Thoracic aorta (tissue), 2 donors: ENCODE data around the gene ATRAID. TPM values are rescaled to one million over a fixed set of nuclear protein-coding genes. Genes with fewer than 3 reads are reported as not detected.

Experiments
- ATAC-seq: fragments of 150-250 bp; one replicate; pipeline ENCODE4 v1.8.0; 2017; ENCODE audit warnings: low read depth; ENCODE audit not compliant: insufficient number of reproducible peaks, low FRiP score
- DNase-seq: peaks from one replicate; pipeline ENCODE4 v3.0.0-alpha.2; 2020; ENCODE audit warnings: low spot score
- H3K27ac ChIP-seq, 2 donors: fragments of 200-600 bp; sonication (generic); 1 replicate in 1 of 2; 2 replicates in 1 of 2; pipeline ENCODE4 v1.5.1; 2016; ENCODE audit warnings: mild to moderate bottlenecking in 2 of 2, moderate library complexity in 2 of 2
- H3K27me3 ChIP-seq: fragments of 200-600 bp; sonication (generic); replicated peaks from 2 replicates; pipeline ENCODE4 v1.6.0; 2016; ENCODE audit warnings: mild to moderate bottlenecking; ENCODE audit not compliant: insufficient read depth
- H3K36me3 ChIP-seq: fragments of 200-600 bp; sonication (generic); one replicate; pipeline ENCODE4 v1.5.1; 2016
- H3K4me1 ChIP-seq, 2 donors: fragments of 200-600 bp; sonication (generic); 1 replicate in 1 of 2; 2 replicates in 1 of 2; pipeline versions ENCODE4 v1.5.1 to v1.6.0; 2016; ENCODE audit warnings: low read depth in 2 of 2, mild to moderate bottlenecking in 1 of 2; ENCODE audit not compliant: control insufficient read depth in 1 of 2
- H3K4me3 ChIP-seq: fragments of 200-600 bp; sonication (generic); 2 replicates; pipeline ENCODE4 v1.5.1; 2016; ENCODE audit warnings: mild to moderate bottlenecking
- H3K9me3 ChIP-seq: fragments of 200-600 bp; sonication (generic); 2 replicates; pipeline ENCODE4 v1.5.1; 2016
- CTCF ChIP-seq: fragments of 200-600 bp; sonication (generic); IDR thresholded peaks from one replicate; pipeline ENCODE4 v1.5.1; 2019; ENCODE audit warnings: antibody characterized with exemption
- total RNA-seq, 2 donors: library from RNA; depleted of rRNA; stranded (reverse); fragments of >200 nt; gene quantifications; one replicate each; pipeline versions ENCODE4 v1.1.0 to v1.2.3, GENCODE V29; 2016

The ATRAID gene
- total RNA-seq, 2 donors from 2014 or later: 90.0 to 174 TPM

GRCh38 chr2:27261241-27261925 lies 49.5 kb downstream of the ATRAID start:
- peak overlapping the region; percentile 71 for H3K4me3 ChIP-seq
- H3K27me3 ChIP-seq: peaks cover 19% of the 10 kb centered on the region

GRCh38 chr2:27261926-27262298 lies 50.1 kb downstream of the ATRAID start:
- no peaks in the 10 kb centered on the region for H3K9me3 ChIP-seq

More at GRCh38 chr2:27261241-27261925, 49.5 kb downstream of the ATRAID start:
- no peak for ATAC-seq
- H3K4me1 ChIP-seq: peaks cover 11 to 39% of the 10 kb centered on the region in 2 donors
- H3K27ac ChIP-seq: peak overlapping the region in 1 of 2 donors; percentile 17
- H3K36me3 ChIP-seq: no peaks in the 10 kb centered on the region
- DNase-seq: no peak
- no peak for TF ChIP-seq CTCF
- H3K9me3 ChIP-seq: no peaks in the 10 kb centered on the region

GRCh38 chr2:27262379-27263286 lies 50.8 kb downstream of the ATRAID start, which contains the start of gene SLC30A3:
TSS of gene SLC30A3 (minus strand) at chr2:27263047. CDS start at chr2:27262906, 141 bp downstream.
- peaks cover 19% of the 10 kb centered on the region for H3K27me3 ChIP-seq

More at GRCh38 chr2:27261926-27262298, 50.1 kb downstream of the ATRAID start:
- Histone ChIP-seq H3K36me3 (no peaks in the 10 kb centered on the region), H3K4me3 (peak overlapping the region; percentile 71), H3K27me3 (peaks cover 19% of the 10 kb centered on the region), H3K27ac (peak overlapping the region in 1 of 2 donors; percentile 17), H3K4me1 (peaks cover 11 to 38% of the 10 kb centered on the region in 2 donors)
- TF ChIP-seq CTCF: no peak
- ATAC-seq (no peak), DNase-seq (no peak)

GRCh38 chr2:27263287-27264252 lies 51.7 kb downstream of the ATRAID start:
- DNase-seq (no peak), ATAC-seq (no peak)
- Histone ChIP-seq H3K4me3 (peak overlapping the region; percentile 71), H3K27me3 (peaks cover 17% of the 10 kb centered on the region), H3K27ac (no peak overlapping the region), H3K9me3 (no peaks in the 10 kb centered on the region), H3K36me3 (no peaks in the 10 kb centered on the region), H3K4me1 (peaks cover 11 to 38% of the 10 kb centered on the region in 2 donors)
- no peak for TF ChIP-seq CTCF

More at GRCh38 chr2:27262379-27263286, 50.8 kb downstream of the ATRAID start, which contains the start of gene SLC30A3:
- DNase-seq (no peak), ATAC-seq (no peak)
- Histone ChIP-seq H3K9me3 (no peaks in the 10 kb centered on the region), H3K36me3 (no peaks in the 10 kb centered on the region), H3K4me3 (peak within 1 kb of the TSS; percentile 71), H3K27ac (no peak within 1 kb of the TSS), H3K4me1 (peaks cover 11 to 38% of the 10 kb centered on the region in 2 donors)
- TF ChIP-seq CTCF: no peak
